Prostate gland (tissue), 2 donors: ENCODE data around the gene CTNNA1.

Source experiments
- POLR2A ChIP-seq: fragments of 450-650 bp; IDR thresholded peaks from one replicate; pipeline ENCODE4 v1.6.1; 2016; ENCODE audit warnings: antibody characterized with exemption, mild to moderate bottlenecking
- TF ChIP-seq, protein P1 (sequence below), 4 experiments: fragments of 200-600 bp in 2 of 4; fragments of 450-650 bp in 2 of 4; sonication (generic) in 2 of 4; IDR thresholded peaks; 1 replicate in 3 of 4; 2 replicates in 1 of 4; pipeline ENCODE4 v1.5.1; 2016 to 2019; ENCODE audit warnings: antibody characterized with exemption in 4 of 4, mild to moderate bottlenecking in 2 of 4, moderate library complexity in 2 of 4

- TF ChIP-seq, protein P1, sequence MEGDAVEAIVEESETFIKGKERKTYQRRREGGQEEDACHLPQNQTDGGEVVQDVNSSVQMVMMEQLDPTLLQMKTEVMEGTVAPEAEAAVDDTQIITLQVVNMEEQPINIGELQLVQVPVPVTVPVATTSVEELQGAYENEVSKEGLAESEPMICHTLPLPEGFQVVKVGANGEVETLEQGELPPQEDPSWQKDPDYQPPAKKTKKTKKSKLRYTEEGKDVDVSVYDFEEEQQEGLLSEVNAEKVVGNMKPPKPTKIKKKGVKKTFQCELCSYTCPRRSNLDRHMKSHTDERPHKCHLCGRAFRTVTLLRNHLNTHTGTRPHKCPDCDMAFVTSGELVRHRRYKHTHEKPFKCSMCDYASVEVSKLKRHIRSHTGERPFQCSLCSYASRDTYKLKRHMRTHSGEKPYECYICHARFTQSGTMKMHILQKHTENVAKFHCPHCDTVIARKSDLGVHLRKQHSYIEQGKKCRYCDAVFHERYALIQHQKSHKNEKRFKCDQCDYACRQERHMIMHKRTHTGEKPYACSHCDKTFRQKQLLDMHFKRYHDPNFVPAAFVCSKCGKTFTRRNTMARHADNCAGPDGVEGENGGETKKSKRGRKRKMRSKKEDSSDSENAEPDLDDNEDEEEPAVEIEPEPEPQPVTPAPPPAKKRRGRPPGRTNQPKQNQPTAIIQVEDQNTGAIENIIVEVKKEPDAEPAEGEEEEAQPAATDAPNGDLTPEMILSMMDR (IDR thresholded peaks at IDR 0.05): no peak
- no peak for TF ChIP-seq POLR2A
These were observed 161.1 kb downstream of the CTNNA1 start for GRCh38 chr5:138914338-138914737.
